Peyer's patch (tissue), 4 donors: ENCODE data around the gene OXT. TPM values are rescaled to one million over a fixed set of nuclear protein-coding genes. Genes with fewer than 3 reads are reported as not detected.

Experiments
- DNase-seq, 3 donors: peaks; one replicate each; pipeline ENCODE4 v3.0.0-alpha.2; 2017 to 2019
- H3K27ac ChIP-seq, 4 donors: fragments of 200-600 bp; sonication (generic); one replicate each; pipeline ENCODE4 v1.5.1; 2016 to 2019
- H3K27me3 ChIP-seq, 2 donors: fragments of 200-600 bp; sonication (generic); one replicate each; pipeline ENCODE4 v1.5.1; 2019
- H3K36me3 ChIP-seq, 3 donors: fragments of 200-600 bp; sonication (generic); one replicate each; pipeline ENCODE4 v1.5.1; 2016 to 2019
- H3K4me1 ChIP-seq, 4 donors: fragments of 200-600 bp; sonication (generic); one replicate each; pipeline ENCODE4 v1.5.1; 2016 to 2019
- H3K4me3 ChIP-seq, 4 donors: fragments of 200-600 bp; sonication (generic); 1 replicate in 3 of 4; 2 replicates in 1 of 4; pipeline ENCODE4 v1.5.1; 2016 to 2019; ENCODE audit warnings: mild to moderate bottlenecking in 1 of 4
- H3K9me3 ChIP-seq, 4 donors: fragments of 200-600 bp; sonication (generic); one replicate each; pipeline ENCODE4 v1.5.1; 2016 to 2019; ENCODE audit warnings: mild to moderate bottlenecking in 1 of 4
- POLR2A ChIP-seq, 2 donors: fragments of 450-650 bp; IDR thresholded peaks; one replicate each; pipeline ENCODE4 v1.5.1; 2017; ENCODE audit warnings: antibody characterized with exemption in 2 of 2, mild to moderate bottlenecking in 2 of 2, moderate library complexity in 2 of 2
- total RNA-seq, 4 donors: library from RNA; depleted of rRNA; stranded (reverse); fragments of >200 nt; gene quantifications; one replicate each; pipeline ENCODE4 v1.1.0, GENCODE V29; 2016
- TF ChIP-seq, protein P1 (sequence below), 6 experiments: fragments of 450-650 bp in 4 of 6; fragments of 200-600 bp in 2 of 6; sonication (generic) in 1 of 6; IDR thresholded peaks; one replicate each; pipeline ENCODE4 v1.5.1; 2017 to 2019; ENCODE audit warnings: antibody characterized with exemption in 6 of 6, mild to moderate bottlenecking in 3 of 6, moderate library complexity in 1 of 6

OXT gene
- total RNA-seq, 4 donors from 2014 or later: 9.3 TPM; not detected in 3

DNA sequence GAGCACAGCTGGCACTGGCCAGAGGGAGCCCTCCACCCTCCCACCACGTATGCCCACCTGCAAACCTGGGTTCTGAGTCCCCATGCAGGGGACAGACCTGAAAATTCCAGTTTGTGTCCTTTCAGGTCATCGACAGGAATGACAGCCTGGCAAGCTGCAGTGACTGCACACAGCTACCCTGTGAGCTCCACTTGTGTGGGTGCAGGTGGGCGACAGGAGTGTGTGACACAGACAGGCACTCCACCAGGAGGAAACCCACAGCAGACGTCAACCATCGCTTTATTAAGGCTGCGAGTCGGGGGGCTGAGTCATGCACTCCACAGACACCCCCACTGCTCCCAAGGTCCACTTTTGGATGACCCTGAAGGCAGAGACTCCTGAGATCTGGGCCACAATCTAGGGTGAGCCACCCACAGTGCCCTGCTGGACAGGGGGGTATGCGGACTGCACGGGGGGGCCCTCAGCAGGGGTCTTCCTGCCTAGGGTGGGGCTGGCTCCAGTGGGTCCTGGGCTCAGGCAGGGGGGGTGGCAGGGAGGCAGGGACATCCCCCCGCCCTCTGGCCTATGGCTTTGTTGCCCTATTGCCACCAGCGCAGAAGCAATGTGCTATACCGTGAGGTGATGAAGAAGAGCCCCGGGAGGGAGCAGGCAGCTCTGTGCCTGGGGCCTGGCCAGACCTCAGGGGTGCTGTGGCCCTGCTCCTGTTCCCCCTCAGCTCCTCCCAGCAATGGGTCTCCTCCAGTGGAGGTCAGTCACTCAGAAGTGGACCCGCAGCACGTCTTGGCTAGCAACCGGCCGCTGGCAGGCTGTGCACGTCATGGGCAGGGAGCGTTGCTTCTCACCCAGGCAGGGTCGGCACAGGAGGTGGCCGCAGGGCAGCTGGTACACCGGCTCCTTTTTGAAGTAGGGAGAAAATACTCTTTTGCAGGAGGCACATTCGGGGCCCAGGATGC is 38.2 kb downstream of the OXT start:
- TF ChIP-seq, protein P1, sequence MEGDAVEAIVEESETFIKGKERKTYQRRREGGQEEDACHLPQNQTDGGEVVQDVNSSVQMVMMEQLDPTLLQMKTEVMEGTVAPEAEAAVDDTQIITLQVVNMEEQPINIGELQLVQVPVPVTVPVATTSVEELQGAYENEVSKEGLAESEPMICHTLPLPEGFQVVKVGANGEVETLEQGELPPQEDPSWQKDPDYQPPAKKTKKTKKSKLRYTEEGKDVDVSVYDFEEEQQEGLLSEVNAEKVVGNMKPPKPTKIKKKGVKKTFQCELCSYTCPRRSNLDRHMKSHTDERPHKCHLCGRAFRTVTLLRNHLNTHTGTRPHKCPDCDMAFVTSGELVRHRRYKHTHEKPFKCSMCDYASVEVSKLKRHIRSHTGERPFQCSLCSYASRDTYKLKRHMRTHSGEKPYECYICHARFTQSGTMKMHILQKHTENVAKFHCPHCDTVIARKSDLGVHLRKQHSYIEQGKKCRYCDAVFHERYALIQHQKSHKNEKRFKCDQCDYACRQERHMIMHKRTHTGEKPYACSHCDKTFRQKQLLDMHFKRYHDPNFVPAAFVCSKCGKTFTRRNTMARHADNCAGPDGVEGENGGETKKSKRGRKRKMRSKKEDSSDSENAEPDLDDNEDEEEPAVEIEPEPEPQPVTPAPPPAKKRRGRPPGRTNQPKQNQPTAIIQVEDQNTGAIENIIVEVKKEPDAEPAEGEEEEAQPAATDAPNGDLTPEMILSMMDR (IDR thresholded peaks at IDR 0.05): no peak
- no peak for TF ChIP-seq POLR2A (IDR thresholded peaks at IDR 0.05)
- no peak overlapping the region for H3K27ac ChIP-seq
- DNase-seq: no peak
- H3K27me3 ChIP-seq: no peaks in the 10 kb centered on the region
- H3K36me3 ChIP-seq: peaks cover 0 to 36% (median 0%) of the 10 kb centered on the region in 3 donors
- no peak overlapping the region for H3K4me3 ChIP-seq
- H3K9me3 ChIP-seq: no peaks in the 10 kb centered on the region
- H3K4me1 ChIP-seq: no peaks in the 10 kb centered on the region

GRCh38 chr20:3111507-3111906 is 40.1 kb downstream of the OXT start:
- no peak overlapping the region for H3K27ac ChIP-seq
- no peak for DNase-seq
- TF ChIP-seq, protein P1 (IDR thresholded peaks at IDR 0.05): no peak
- TF ChIP-seq POLR2A (IDR thresholded peaks at IDR 0.05): no peak
- H3K4me1 ChIP-seq: no peaks in the 10 kb centered on the region
- no peak overlapping the region for H3K4me3 ChIP-seq
- H3K27me3 ChIP-seq: no peaks in the 10 kb centered on the region
- peaks cover 0 to 40% (median 0%) of the 10 kb centered on the region in 3 donors for H3K36me3 ChIP-seq
- no peaks in the 10 kb centered on the region for H3K9me3 ChIP-seq

DNA sequence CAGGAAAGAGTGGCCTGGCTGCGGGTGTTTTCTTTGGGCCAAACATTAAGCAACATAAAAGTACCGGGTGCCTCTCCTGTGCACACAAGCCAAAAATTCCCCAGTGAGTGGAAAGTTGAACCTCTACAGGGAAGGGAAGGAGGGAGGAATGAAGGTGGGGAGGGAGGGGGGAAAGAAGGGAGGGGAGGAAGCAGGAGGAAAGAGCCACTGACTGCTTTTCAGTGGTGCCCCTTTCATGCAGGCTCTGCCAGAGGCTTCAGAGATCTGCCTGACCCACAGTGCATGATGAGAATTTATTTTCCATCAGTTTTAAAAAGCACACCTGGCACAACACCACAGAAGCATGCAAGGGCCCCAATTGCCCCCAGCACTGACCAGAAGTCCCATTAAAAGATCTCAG is 40.6 kb downstream of the OXT start:
- TF ChIP-seq POLR2A (IDR thresholded peaks at IDR 0.05): no peak
- TF ChIP-seq, protein P1 (IDR thresholded peaks at IDR 0.05): no peak
- Histone ChIP-seq H3K27ac (no peak overlapping the region), H3K4me3 (no peak overlapping the region), H3K4me1 (no peaks in the 10 kb centered on the region), H3K9me3 (no peaks in the 10 kb centered on the region), H3K27me3 (no peaks in the 10 kb centered on the region), H3K36me3 (peaks cover 0 to 35% (median 0%) of the 10 kb centered on the region in 3 donors)
- DNase-seq: no peak

GRCh38 chr20:3115190-3116107 is 44.0 kb downstream of the OXT start:
- Histone ChIP-seq H3K27me3 (no peaks in the 10 kb centered on the region), H3K36me3 (peaks cover 0 to 11% (median 0%) of the 10 kb centered on the region in 3 donors), H3K4me3 (no peak overlapping the region), H3K27ac (no peak overlapping the region), H3K4me1 (no peaks in the 10 kb centered on the region), H3K9me3 (no peaks in the 10 kb centered on the region)
- no peak for DNase-seq
- TF ChIP-seq, protein P1 (IDR thresholded peaks at IDR 0.05): peak; percentile 22 to 72 (median 54)
- no peak for TF ChIP-seq POLR2A (IDR thresholded peaks at IDR 0.05)

GRCh38 chr20:3116341-3116740 is 44.9 kb downstream of the OXT start:
- Histone ChIP-seq H3K36me3 (peaks cover 0 to 18% (median 0%) of the 10 kb centered on the region in 3 donors), H3K4me3 (no peak overlapping the region), H3K27ac (no peak overlapping the region), H3K27me3 (no peaks in the 10 kb centered on the region), H3K9me3 (no peaks in the 10 kb centered on the region), H3K4me1 (no peaks in the 10 kb centered on the region)
- no peak for DNase-seq
- TF ChIP-seq POLR2A (IDR thresholded peaks at IDR 0.05): no peak
- TF ChIP-seq, protein P1 (IDR thresholded peaks at IDR 0.05): no peak
